NOMO-1 treated with DMSO at 0.1 percent for 48 hours (cell line): ENCODE results near the gene KAZALD1.
"Not testable (repeated sequence)": the region's sequence is repeated elsewhere in the genome, so short reads cannot be mapped to it uniquely, and the experiment has no call there.

Source experiments
- DNase-seq: peaks from one replicate; lab custom pipeline; 2025; ENCODE audit not compliant: unreplicated experiment; lab: John Stamatoyannopoulos, UW

The KAZALD1 gene

GRCh38 chr10:101030496-101031127, 31.2 kb upstream of the KAZALD1 start:
- DNase-seq = no peak

- peak; percentile 79 for DNase-seq
Measured at GRCh38 chr10:101031128-101031795, 30.5 kb upstream of the KAZALD1 start, which contains the start of the genes PDZD7 and SFXN3. PDZD7 (minus strand) TSS chr10:101031129; CDS start chr10:101030219, 910 bp downstream. SFXN3 (plus strand) TSS chr10:101031234; CDS start chr10:101034695, 3,461 bp downstream.

- DNase-seq = peak; percentile 61
Measured at GRCh38 chr10:101031796-101032636, 29.8 kb upstream of the KAZALD1 start.

GRCh38 chr10:101032637-101033224, 29.1 kb upstream of the KAZALD1 start:
- peak; percentile 51 for DNase-seq

- DNase-seq = no peak
Measured at GRCh38 chr10:101033276-101033675, 28.5 kb upstream of the KAZALD1 start.

GRCh38 chr10:101034404-101034803, 27.4 kb upstream of the KAZALD1 start:
- DNase-seq = not testable (repeated sequence)

- DNase-seq = no peak
Measured at GRCh38 chr10:101035314-101035713, 26.5 kb upstream of the KAZALD1 start.

GRCh38 chr10:101035916-101036702, 25.7 kb upstream of the KAZALD1 start:
- DNase-seq = no peak

- DNase-seq = no peak
Measured at GRCh38 chr10:101036726-101037125, 25.1 kb upstream of the KAZALD1 start.

GRCh38 chr10:101038484-101038883, 23.3 kb upstream of the KAZALD1 start:
- DNase-seq = no peak

- no peak for DNase-seq
Measured at GRCh38 chr10:101040061-101040460, 21.7 kb upstream of the KAZALD1 start.

GRCh38 chr10:101040851-101041250, 20.9 kb upstream of the KAZALD1 start:
- no peak for DNase-seq

GRCh38 chr10:101041252-101041761, 20.5 kb upstream of the KAZALD1 start:
- DNase-seq = peak; percentile 61

GRCh38 chr10:101042118-101042517, 19.7 kb upstream of the KAZALD1 start:
- DNase-seq = no peak

- DNase-seq = peak; percentile 95
Measured at GRCh38 chr10:101042667-101043362, 19.0 kb upstream of the KAZALD1 start.

- DNase-seq = no peak
Measured at GRCh38 chr10:101043363-101043707, 18.5 kb upstream of the KAZALD1 start.

- no peak for DNase-seq
Measured at GRCh38 chr10:101044117-101044516, 17.7 kb upstream of the KAZALD1 start.

GRCh38 chr10:101046332-101047238, 15.2 kb upstream of the KAZALD1 start:
- no peak for DNase-seq

- no peak for DNase-seq
Measured at GRCh38 chr10:101047268-101047667, 14.5 kb upstream of the KAZALD1 start.
